ENCODE data around the gene CAMKK2.

GRCh38 chr12:121260091-121260490 lies 36.4 kb downstream of the CAMKK2 start:
- TF ChIP-seq CTCF (IDR thresholded peaks at IDR 0.05; ENCODE audit: low read depth, low read length) (no peak), EZH2phosphoT487 (IDR thresholded peaks at IDR 0.05; ENCODE audit: low read depth) (no peak)

Data from OCI-LY3 (cell line).